ENCODE results near the gene SYT2. TPM values are rescaled to one million over a fixed set of nuclear protein-coding genes. Genes with fewer than 3 reads are reported as not detected.

SYT2 gene
- total and polyA plus RNA-seq, 2 of the 13 experiments (the other 11 are each of a cell fraction or from before 2014, with no cell fraction given), result not detected

DNA sequence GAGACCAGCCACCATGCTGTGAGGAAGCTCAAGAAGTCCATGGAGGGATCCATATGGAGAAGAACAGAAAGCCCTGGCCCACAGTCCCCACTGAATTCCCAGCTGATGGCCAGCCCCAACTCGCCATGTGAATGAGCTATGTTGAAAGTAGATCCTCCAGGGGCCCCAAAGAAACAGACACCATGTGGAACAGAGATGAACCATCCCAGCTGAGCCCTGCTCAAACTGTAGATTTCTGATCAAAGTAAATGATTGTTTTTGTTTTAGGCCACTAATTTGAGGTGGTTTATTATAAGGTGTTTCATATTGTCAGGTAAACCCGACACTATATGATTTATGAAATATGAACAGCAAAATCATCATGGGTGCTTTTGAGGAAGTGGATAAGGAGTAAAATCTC is 32.8 kb downstream of the SYT2 start:
- no TSS peak for BruUV-seq (replicated peaks)
- Histone ChIP-seq H2AFZ (ENCODE audit: low read length) (no peak overlapping the region), H3K27me3 (ENCODE audit: control insufficient read depth in 1 of 2, insufficient read depth in 2 of 2, low read length in 2 of 2) (peaks cover 1 to 25% of the 10 kb centered on the region in 2 experiments; a peak in 2 of 5 replicates), H4K20me1 (ENCODE audit: insufficient read depth, low read length) (no peaks in the 10 kb centered on the region), H3K4me1 (ENCODE audit: insufficient read depth, low read length) (no peaks in the 10 kb centered on the region), H3K4me3 (replicated peaks in 1 of 3; ENCODE audit: insufficient read depth in 1 of 3, low read depth in 2 of 3, low read length in 3 of 3) (no peak overlapping the region), H3K36me3 (replicated peaks in 1 of 2; ENCODE audit: control insufficient read depth in 1 of 2, insufficient read depth in 2 of 2, low read length in 2 of 2) (no peaks in the 10 kb centered on the region), H3K9me3 (ENCODE audit: low read length) (0 out of 2 replicates have a peak, but pooled peaks cover 4% of the 10 kb centered on the region), H3K9ac (ENCODE audit: insufficient read depth, low read depth, low read length) (no peak overlapping the region), H3K27ac (ENCODE audit: extremely low read length, insufficient read depth, low read length) (no peak overlapping the region), H3K79me2 (ENCODE audit: insufficient read depth, low read length) (no peaks in the 10 kb centered on the region), H3K4me2 (ENCODE audit: low read depth, low read length) (no peak overlapping the region)
- ChIA-PET POLR2A (no interaction called here), CTCF (ENCODE audit: low intra/inter-chr PET ratio, low total read pairs) (no interaction called here)
- in situ Hi-C loops (cut with HindIII; ENCODE audit: extremely low pct_ligation_motif_present, low pct_unique_long_range_greater_than_20kb) (no loop called here), intact Hi-C loops (cut with micrococcal nuclease; ENCODE audit: unreplicated experiment) (no loop called here)
- TF ChIP-seq ELF3 (CRISPR knock-in tag; IDR thresholded peaks at IDR 0.05) (no peak), ZNF331 (CRISPR knock-in tag; IDR thresholded peaks at IDR 0.05) (peak; percentile 88), ZFY (CRISPR knock-in tag; IDR thresholded peaks at IDR 0.05) (no peak), RARA (CRISPR knock-in tag; IDR thresholded peaks at IDR 0.05) (no peak)
- FAIRE-seq, result no peak
- 11% methylated on average over 1 of the region's 2 CpGs for whole genome bisulfite sequencing (ENCODE audit: low lambda C conversion rate)
- no peak for DNase-seq (ENCODE audit: low spot score)
- ATAC-seq, result no peak

DNA sequence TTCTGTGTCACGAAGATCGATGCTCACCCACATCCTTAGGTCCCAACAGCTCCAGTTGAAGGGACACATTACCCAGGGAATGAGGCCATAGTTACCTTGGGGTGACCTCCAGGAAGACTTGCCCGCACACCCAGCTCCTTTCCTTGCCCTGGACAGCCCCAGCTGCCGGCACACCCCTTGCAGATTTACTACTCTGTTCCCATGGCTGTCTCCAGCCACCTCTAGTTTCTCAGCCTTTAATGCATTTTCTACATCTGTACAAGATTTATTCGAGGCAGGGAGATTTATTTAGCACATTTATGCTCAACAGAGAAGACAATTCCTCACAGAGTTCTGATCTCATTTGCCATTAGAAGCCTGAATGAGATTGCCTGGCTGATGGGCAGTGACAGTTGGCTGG is 36.7 kb downstream of the SYT2 start:
- TF ChIP-seq HOXA9 (CRISPR knock-in tag; IDR thresholded peaks at IDR 0.05; ENCODE audit: borderline replicate concordance) (no peak), JDP2 (CRISPR knock-in tag; IDR thresholded peaks at IDR 0.05; ENCODE audit: borderline replicate concordance) (no peak), HHEX (CRISPR knock-in tag; IDR thresholded peaks at IDR 0.05) (no peak), NR2F2 (IDR thresholded peaks at IDR 0.05; ENCODE audit: borderline replicate concordance, low read depth) (no peak), MEIS1 (CRISPR knock-in tag; IDR thresholded peaks at IDR 0.05; ENCODE audit: borderline replicate concordance) (no peak), ESRRA (CRISPR knock-in tag; IDR thresholded peaks at IDR 0.05; ENCODE audit: low read depth) (no peak), ZNF572 (CRISPR knock-in tag; IDR thresholded peaks at IDR 0.05) (no peak), ATRX (CRISPR knock-in tag; IDR thresholded peaks at IDR 0.05; ENCODE audit: borderline replicate concordance) (no peak)
- in situ Hi-C loops (cut with HindIII; ENCODE audit: extremely low pct_ligation_motif_present, low pct_unique_long_range_greater_than_20kb), result no loop called here

More for the DNA sequence above, 36.7 kb downstream of the SYT2 start:
- no peak overlapping the region for H3K4me2 ChIP-seq (ENCODE audit: low read depth, low read length)
- no peak overlapping the region for H3K27ac ChIP-seq (ENCODE audit: extremely low read length, insufficient read depth, low read length)
- no peaks in the 10 kb centered on the region for H3K79me2 ChIP-seq (ENCODE audit: insufficient read depth, low read length)
- 0 out of 2 replicates have a peak, but pooled peaks cover 4% of the 10 kb centered on the region for H3K9me3 ChIP-seq (ENCODE audit: low read length)
- H3K4me3 ChIP-seq (replicated peaks in 1 of 3; ENCODE audit: insufficient read depth in 1 of 3, low read depth in 2 of 3, low read length in 3 of 3), result no peak overlapping the region
- no peaks in the 10 kb centered on the region for H3K36me3 ChIP-seq (replicated peaks in 1 of 2; ENCODE audit: control insufficient read depth in 1 of 2, insufficient read depth in 2 of 2, low read length in 2 of 2)
- peaks cover 0 to 20% of the 10 kb centered on the region in 2 experiments; a peak in 3 of 5 replicates for H3K27me3 ChIP-seq (ENCODE audit: control insufficient read depth in 1 of 2, insufficient read depth in 2 of 2, low read length in 2 of 2)
- DNase-seq (ENCODE audit: low spot score), result no peak
- BruUV-seq (replicated peaks), result no TSS peak
- no peak for FAIRE-seq
- H3K4me1 ChIP-seq (ENCODE audit: insufficient read depth, low read length), result no peaks in the 10 kb centered on the region
- ATAC-seq, result no peak
- ChIA-PET POLR2A (no interaction called here), CTCF (ENCODE audit: low intra/inter-chr PET ratio, low total read pairs) (no interaction called here)
- H2AFZ ChIP-seq (ENCODE audit: low read length), result no peak overlapping the region
- WGBS (ENCODE audit: low lambda C conversion rate), result 18% methylated on average over 5 of the region's 5 CpGs
- no peaks in the 10 kb centered on the region for H4K20me1 ChIP-seq (ENCODE audit: insufficient read depth, low read length)
- intact Hi-C loops (cut with micrococcal nuclease; ENCODE audit: unreplicated experiment), result no loop called here
- no peak overlapping the region for H3K9ac ChIP-seq (ENCODE audit: insufficient read depth, low read depth, low read length)
